K562 (cell line): ENCODE results near the gene PATL1. TPM values are rescaled to one million over a fixed set of nuclear protein-coding genes. Genes with fewer than 3 reads are reported as not detected.

Experiments used
- ARID2 ChIP-seq: fragments of 450-650 bp; IDR thresholded peaks from 2 replicates; pipeline ENCODE4 v1.6.1; 2017; ENCODE audit warnings: antibody characterized with exemption, mild to moderate bottlenecking
- GATA2 ChIP-seq: sonication (generic); formaldehyde crosslinking; IDR thresholded peaks from 2 replicates; pipeline ENCODE4 v1.4.0; 2020; ENCODE audit warnings: mild to moderate bottlenecking, missing genetic modification reagents
- JUN ChIP-seq, 2 experiments: sonication (generic) in 1 of 2; formaldehyde crosslinking in 1 of 2; IDR thresholded peaks; 2 replicates each; pipeline versions ENCODE4 v1.6.1 to v1.8.0; 2012 to 2022; ENCODE audit warnings: borderline replicate concordance in 2 of 2, mild to moderate bottlenecking in 2 of 2, improper control_type of control experiment in 1 of 2, low read depth in 1 of 2, low read length in 1 of 2, missing genetic modification reagents in 1 of 2
- KDM1A ChIP-seq, 2 experiments: fragments of 450-650 bp; IDR thresholded peaks; 2 replicates each; pipeline ENCODE4 v1.6.1; 2016; ENCODE audit warnings: mild to moderate bottlenecking in 2 of 2
- MAFG ChIP-seq: fragments of 450-650 bp; conservative IDR thresholded peaks from 2 replicates; pipeline ENCODE4 v1.6.1; 2016; ENCODE audit warnings: missing genetic modification characterization, missing compliant biosample characterization
- MAFK ChIP-seq: IDR thresholded peaks from 2 replicates; pipeline ENCODE4 v1.6.1; 2011; ENCODE audit warnings: low read length, improper control_type of control experiment
- PHB ChIP-seq: fragments of 250-450 bp; sonication (Bioruptor Pico); IDR thresholded peaks from 2 replicates; pipeline ENCODE4 v1.5.0; 2021
- POLR2B ChIP-seq: fragments of 450-650 bp; IDR thresholded peaks from 2 replicates; pipeline ENCODE4 v1.6.1; 2018; ENCODE audit warnings: low read depth; ENCODE audit not compliant: partially characterized antibody
- SAP30 ChIP-seq: fragments of 200-600 bp; sonication (generic); IDR thresholded peaks from 2 replicates; pipeline ENCODE4 v1.6.1; 2012; ENCODE audit warnings: borderline replicate concordance, low read depth, mild to moderate bottlenecking, moderate library complexity, low read length, control low read depth, inconsistent platforms; ENCODE audit not compliant: insufficient read depth, poor library complexity, severe bottlenecking
- SMAD1 ChIP-seq: fragments of 150-350 bp; IDR thresholded peaks from 2 replicates; pipeline ENCODE4 v1.6.1; 2014; ENCODE audit warnings: low read length, low read depth; ENCODE audit not compliant: partially characterized antibody
- SMARCE1 ChIP-seq: fragments of 450-650 bp; IDR thresholded peaks from 2 replicates; pipeline ENCODE4 v1.7.1; 2016; ENCODE audit warnings: mild to moderate bottlenecking
- ZNF197 ChIP-seq: fragments of 200-800 bp; sonication (Bioruptor generic); IDR thresholded peaks from 2 replicates; pipeline ENCODE4 v1.6.1; 2016; ENCODE audit warnings: low read depth, missing genetic modification characterization, missing compliant biosample characterization
- polyA plus RNA-seq, 8 experiments: library from polyadenylated mRNA; depleted of rRNA in 4 of 8; stranded (reverse) in 5 of 8; unstranded in 3 of 8; fragments of >200 nt; fragmentation: Nextera tagmentation in 2 of 8; fragmentation: Illumina TruSeq in 1 of 8; extraction: Ambion mirVana in 2 of 8; extraction: Trizol in 1 of 8; gene quantifications; 2 replicates each; pipeline versions ENCODE4 v1.2.1 to v1.2.3, GENCODE V29; 2011 to 2014; ENCODE audit warnings: inconsistent platforms in 1 of 8, missing spikeins in 1 of 8
- total RNA-seq, 7 experiments: library from RNA; depleted of rRNA in 6 of 7; stranded (reverse); fragments of >200 nt in 6 of 7; fragmentation: Illumina TruSeq in 2 of 7; extraction: Trizol in 2 of 7; gene quantifications; 2 replicates each; pipeline versions ENCODE4 v1.2.1 to v1.2.3, GENCODE V29; 2011 to 2021; ENCODE audit warnings: low replicate concordance in 1 of 7
- TF ChIP-seq, protein P1 (sequence below): sonication (generic); formaldehyde crosslinking; IDR thresholded peaks from 2 replicates; pipeline ENCODE4 v1.9.0; 2022; ENCODE audit warnings: mild to moderate bottlenecking, missing genetic modification reagents
- TF ChIP-seq, protein P2 (sequence below): sonication (generic); formaldehyde crosslinking; IDR thresholded peaks from 2 replicates; pipeline ENCODE4 v1.8.0; 2022; ENCODE audit warnings: mild to moderate bottlenecking, missing genetic modification reagents, borderline replicate concordance
- TF ChIP-seq, protein P3 (sequence below): fragments of 450-650 bp; IDR thresholded peaks from 2 replicates; pipeline ENCODE4 v1.6.1; 2014; ENCODE audit warnings: low read depth, mild to moderate bottlenecking, moderate library complexity, borderline replicate concordance
- TF ChIP-seq, protein P4 (sequence below): fragments of 200-800 bp; sonication (Bioruptor generic); IDR thresholded peaks from 2 replicates; pipeline ENCODE4 v1.6.1; 2017; ENCODE audit warnings: missing genetic modification characterization, missing compliant biosample characterization
- TF ChIP-seq, protein P5 (sequence below), 2 experiments: fragments of 450-650 bp in 1 of 2; IDR thresholded peaks; 2 replicates each; pipeline ENCODE4 v1.6.1; 2011 to 2017; ENCODE audit warnings: low read depth in 2 of 2, antibody characterized with exemption in 1 of 2, borderline replicate concordance in 1 of 2, low read length in 1 of 2, mild to moderate bottlenecking in 1 of 2, mixed read lengths in 1 of 2; ENCODE audit not compliant: control insufficient read depth in 1 of 2

The PATL1 gene
- total and polyA plus RNA-seq, 9 of the 15 experiments (the other 6 are each of a cell fraction or from before 2014, with no cell fraction given) = 3.2 to 48.0 (median 16.4) TPM

DNA sequence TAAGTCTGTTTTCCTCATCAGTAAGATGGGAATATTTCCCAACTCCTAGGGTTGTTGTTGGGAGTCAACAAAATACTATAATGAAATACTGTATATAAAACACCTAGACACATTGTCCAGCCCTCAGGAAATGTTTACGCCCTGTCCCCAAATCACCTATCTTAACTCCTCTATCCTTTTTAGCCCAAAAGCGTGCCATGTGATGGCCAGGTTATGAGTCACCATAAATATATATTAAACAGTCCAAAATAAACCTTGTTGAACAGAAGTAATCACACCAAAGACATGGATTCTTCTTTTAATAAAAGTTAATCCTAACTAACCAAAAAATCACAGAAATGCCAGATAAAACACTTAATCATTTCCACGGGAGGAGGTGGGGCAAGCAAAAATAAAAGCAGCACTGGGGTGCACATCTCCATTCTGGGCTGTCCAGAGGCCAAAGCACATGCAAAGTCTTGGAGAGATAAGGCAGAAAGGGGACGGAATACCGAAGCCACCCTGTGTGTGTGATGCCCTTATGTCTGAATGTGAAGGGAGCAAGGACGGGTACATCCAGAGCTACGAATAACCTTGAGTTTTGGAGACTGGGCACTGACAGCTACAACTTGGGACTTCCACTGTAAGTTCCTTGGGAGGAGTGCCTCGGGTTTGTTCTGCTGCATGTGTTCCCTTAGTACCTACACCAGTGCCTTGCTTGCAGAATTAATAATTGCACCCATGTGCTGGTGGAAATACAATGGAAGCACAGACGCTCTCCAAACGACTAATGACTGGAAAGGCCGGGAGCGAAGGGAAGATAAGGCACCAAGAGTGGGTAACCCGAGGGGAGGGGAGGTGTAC lies 54.3 kb downstream of the PATL1 start (continued):
- TF ChIP-seq MAFG (no peak), MAFK (no peak), SMAD1 (no peak), ZNF197 (CRISPR knock-in tag) (no peak), KDM1A (IDR thresholded peaks at IDR 0.05) (no peak), GATA2 (CRISPR knock-in tag) (0 out of 2 replicates have a peak, but pooled peaks have one; percentile 15), PHB (CRISPR knock-in tag) (no peak), JUN (IDR thresholded peaks at IDR 0.05; ENCODE audit: borderline replicate concordance, low read depth, low read length) (no peak), JUN (CRISPR knock-in tag; IDR thresholded peaks at IDR 0.05; ENCODE audit: borderline replicate concordance) (no peak), SAP30 (peak; percentile 78), SMARCE1 (no peak), ARID2 (no peak), POLR2B (no peak)
- TF ChIP-seq, protein P1, sequence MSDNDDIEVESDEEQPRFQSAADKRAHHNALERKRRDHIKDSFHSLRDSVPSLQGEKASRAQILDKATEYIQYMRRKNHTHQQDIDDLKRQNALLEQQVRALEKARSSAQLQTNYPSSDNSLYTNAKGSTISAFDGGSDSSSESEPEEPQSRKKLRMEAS (CRISPR knock-in tag) = peak; percentile 38; the same call in 1 of the 2 replicates
- TF ChIP-seq, protein P2, sequence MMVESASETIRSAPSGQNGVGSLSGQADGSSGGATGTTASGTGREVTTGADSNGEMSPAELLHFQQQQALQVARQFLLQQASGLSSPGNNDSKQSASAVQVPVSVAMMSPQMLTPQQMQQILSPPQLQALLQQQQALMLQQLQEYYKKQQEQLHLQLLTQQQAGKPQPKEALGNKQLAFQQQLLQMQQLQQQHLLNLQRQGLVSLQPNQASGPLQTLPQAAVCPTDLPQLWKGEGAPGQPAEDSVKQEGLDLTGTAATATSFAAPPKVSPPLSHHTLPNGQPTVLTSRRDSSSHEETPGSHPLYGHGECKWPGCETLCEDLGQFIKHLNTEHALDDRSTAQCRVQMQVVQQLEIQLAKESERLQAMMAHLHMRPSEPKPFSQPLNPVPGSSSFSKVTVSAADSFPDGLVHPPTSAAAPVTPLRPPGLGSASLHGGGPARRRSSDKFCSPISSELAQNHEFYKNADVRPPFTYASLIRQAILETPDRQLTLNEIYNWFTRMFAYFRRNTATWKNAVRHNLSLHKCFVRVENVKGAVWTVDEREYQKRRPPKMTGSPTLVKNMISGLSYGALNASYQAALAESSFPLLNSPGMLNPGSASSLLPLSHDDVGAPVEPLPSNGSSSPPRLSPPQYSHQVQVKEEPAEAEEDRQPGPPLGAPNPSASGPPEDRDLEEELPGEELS (CRISPR knock-in tag) = no peak
- TF ChIP-seq, protein P3, sequence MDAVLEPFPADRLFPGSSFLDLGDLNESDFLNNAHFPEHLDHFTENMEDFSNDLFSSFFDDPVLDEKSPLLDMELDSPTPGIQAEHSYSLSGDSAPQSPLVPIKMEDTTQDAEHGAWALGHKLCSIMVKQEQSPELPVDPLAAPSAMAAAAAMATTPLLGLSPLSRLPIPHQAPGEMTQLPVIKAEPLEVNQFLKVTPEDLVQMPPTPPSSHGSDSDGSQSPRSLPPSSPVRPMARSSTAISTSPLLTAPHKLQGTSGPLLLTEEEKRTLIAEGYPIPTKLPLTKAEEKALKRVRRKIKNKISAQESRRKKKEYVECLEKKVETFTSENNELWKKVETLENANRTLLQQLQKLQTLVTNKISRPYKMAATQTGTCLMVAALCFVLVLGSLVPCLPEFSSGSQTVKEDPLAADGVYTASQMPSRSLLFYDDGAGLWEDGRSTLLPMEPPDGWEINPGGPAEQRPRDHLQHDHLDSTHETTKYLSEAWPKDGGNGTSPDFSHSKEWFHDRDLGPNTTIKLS = no peak
- TF ChIP-seq, protein P4, sequence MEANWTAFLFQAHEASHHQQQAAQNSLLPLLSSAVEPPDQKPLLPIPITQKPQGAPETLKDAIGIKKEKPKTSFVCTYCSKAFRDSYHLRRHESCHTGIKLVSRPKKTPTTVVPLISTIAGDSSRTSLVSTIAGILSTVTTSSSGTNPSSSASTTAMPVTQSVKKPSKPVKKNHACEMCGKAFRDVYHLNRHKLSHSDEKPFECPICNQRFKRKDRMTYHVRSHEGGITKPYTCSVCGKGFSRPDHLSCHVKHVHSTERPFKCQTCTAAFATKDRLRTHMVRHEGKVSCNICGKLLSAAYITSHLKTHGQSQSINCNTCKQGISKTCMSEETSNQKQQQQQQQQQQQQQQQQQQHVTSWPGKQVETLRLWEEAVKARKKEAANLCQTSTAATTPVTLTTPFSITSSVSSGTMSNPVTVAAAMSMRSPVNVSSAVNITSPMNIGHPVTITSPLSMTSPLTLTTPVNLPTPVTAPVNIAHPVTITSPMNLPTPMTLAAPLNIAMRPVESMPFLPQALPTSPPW = peak; percentile 15; the same call in 1 of the 2 replicates
- TF ChIP-seq, protein P5, sequence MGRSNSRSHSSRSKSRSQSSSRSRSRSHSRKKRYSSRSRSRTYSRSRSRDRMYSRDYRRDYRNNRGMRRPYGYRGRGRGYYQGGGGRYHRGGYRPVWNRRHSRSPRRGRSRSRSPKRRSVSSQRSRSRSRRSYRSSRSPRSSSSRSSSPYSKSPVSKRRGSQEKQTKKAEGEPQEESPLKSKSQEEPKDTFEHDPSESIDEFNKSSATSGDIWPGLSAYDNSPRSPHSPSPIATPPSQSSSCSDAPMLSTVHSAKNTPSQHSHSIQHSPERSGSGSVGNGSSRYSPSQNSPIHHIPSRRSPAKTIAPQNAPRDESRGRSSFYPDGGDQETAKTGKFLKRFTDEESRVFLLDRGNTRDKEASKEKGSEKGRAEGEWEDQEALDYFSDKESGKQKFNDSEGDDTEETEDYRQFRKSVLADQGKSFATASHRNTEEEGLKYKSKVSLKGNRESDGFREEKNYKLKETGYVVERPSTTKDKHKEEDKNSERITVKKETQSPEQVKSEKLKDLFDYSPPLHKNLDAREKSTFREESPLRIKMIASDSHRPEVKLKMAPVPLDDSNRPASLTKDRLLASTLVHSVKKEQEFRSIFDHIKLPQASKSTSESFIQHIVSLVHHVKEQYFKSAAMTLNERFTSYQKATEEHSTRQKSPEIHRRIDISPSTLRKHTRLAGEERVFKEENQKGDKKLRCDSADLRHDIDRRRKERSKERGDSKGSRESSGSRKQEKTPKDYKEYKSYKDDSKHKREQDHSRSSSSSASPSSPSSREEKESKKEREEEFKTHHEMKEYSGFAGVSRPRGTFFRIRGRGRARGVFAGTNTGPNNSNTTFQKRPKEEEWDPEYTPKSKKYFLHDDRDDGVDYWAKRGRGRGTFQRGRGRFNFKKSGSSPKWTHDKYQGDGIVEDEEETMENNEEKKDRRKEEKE (IDR thresholded peaks at IDR 0.05; ENCODE audit: borderline replicate concordance in 1 of 2, control insufficient read depth in 1 of 2, low read depth in 2 of 2, low read length in 1 of 2) = no peak
